HEK293 (cell line): ENCODE results near the gene LAMB2.

Source experiments
- IKZF3 ChIP-seq: fragments of 450-650 bp; IDR thresholded peaks from 2 replicates; pipeline ENCODE4 v1.5.0; 2018; ENCODE audit warnings: missing biosample characterization, mild to moderate bottlenecking, missing genetic modification characterization, moderate library complexity
- MEIS1 ChIP-seq: sonication (generic); formaldehyde crosslinking; IDR thresholded peaks from 2 replicates; pipeline ENCODE4 v1.8.1; 2022; ENCODE audit warnings: missing genetic modification reagents, mild to moderate bottlenecking, borderline replicate concordance
- MYNN ChIP-seq: fragments of 450-650 bp; formaldehyde crosslinking; IDR thresholded peaks from 2 replicates; pipeline ENCODE4 v1.5.1; 2016; ENCODE audit warnings: missing biosample characterization, missing genetic modification characterization, borderline replicate concordance
- OVOL3 ChIP-seq: fragments of 450-650 bp; formaldehyde crosslinking; IDR thresholded peaks from 2 replicates; pipeline ENCODE4 v1.5.1; 2016; ENCODE audit warnings: missing biosample characterization, missing genetic modification characterization
- SP3 ChIP-seq: fragments of 450-650 bp; formaldehyde crosslinking; IDR thresholded peaks from 2 replicates; pipeline ENCODE4 v1.5.1; 2016; ENCODE audit warnings: missing biosample characterization, missing genetic modification characterization
- TRIM28 ChIP-seq: IDR thresholded peaks from 2 replicates; pipeline ENCODE4 v1.6.1; 2011; ENCODE audit warnings: low read length, control low read depth, borderline replicate concordance
- ZBTB7A ChIP-seq: fragments of 450-650 bp; formaldehyde crosslinking; IDR thresholded peaks from 2 replicates; pipeline ENCODE4 v1.5.1; 2016; ENCODE audit warnings: low read depth, missing biosample characterization, missing genetic modification characterization
- ZNF112 ChIP-seq: fragments of 450-650 bp; formaldehyde crosslinking; IDR thresholded peaks from 2 replicates; pipeline ENCODE4 v1.5.0; 2017; ENCODE audit warnings: missing biosample characterization, missing genetic modification characterization
- ZNF202 ChIP-seq: fragments of 450-650 bp; formaldehyde crosslinking; IDR thresholded peaks from 2 replicates; pipeline ENCODE4 v1.5.1; 2016; ENCODE audit warnings: missing biosample characterization, missing genetic modification characterization, borderline replicate concordance
- ZNF341 ChIP-seq: fragments of 450-650 bp; formaldehyde crosslinking; IDR thresholded peaks from 2 replicates; pipeline ENCODE4; 2016; ENCODE audit warnings: low read depth, missing biosample characterization, missing genetic modification characterization
- ZNF350 ChIP-seq: fragments of 450-650 bp; formaldehyde crosslinking; IDR thresholded peaks from 2 replicates; pipeline ENCODE4 v1.5.0; 2017; ENCODE audit warnings: missing biosample characterization, mild to moderate bottlenecking, missing genetic modification characterization
- ZNF37A ChIP-seq: fragments of 450-650 bp; IDR thresholded peaks from 2 replicates; pipeline ENCODE4 v1.5.1; 2018; ENCODE audit warnings: missing biosample characterization, missing genetic modification characterization
- ZNF510 ChIP-seq: fragments of 450-650 bp; formaldehyde crosslinking; IDR thresholded peaks from 2 replicates; pipeline ENCODE4 v1.5.1; 2018; ENCODE audit warnings: mild to moderate bottlenecking, missing genetic modification characterization, missing biosample characterization; ENCODE audit not compliant: insufficient replicate concordance
- ZNF548 ChIP-seq: fragments of 450-650 bp; formaldehyde crosslinking; IDR thresholded peaks from 2 replicates; pipeline ENCODE4 v1.5.1; 2016; ENCODE audit warnings: missing biosample characterization, missing genetic modification characterization
- ZNF600 ChIP-seq: fragments of 450-650 bp; formaldehyde crosslinking; IDR thresholded peaks from 2 replicates; pipeline ENCODE4 v1.5.1; 2016; ENCODE audit warnings: missing biosample characterization, missing genetic modification characterization
- ZNF707 ChIP-seq: fragments of 450-650 bp; formaldehyde crosslinking; IDR thresholded peaks from 2 replicates; pipeline ENCODE4 v1.5.1; 2016; ENCODE audit warnings: missing biosample characterization, missing genetic modification characterization
- ZNF830 ChIP-seq: fragments of 450-650 bp; IDR thresholded peaks from 2 replicates; pipeline ENCODE4 v1.5.0; 2018; ENCODE audit warnings: missing biosample characterization, missing genetic modification characterization, low read depth, mild to moderate bottlenecking, moderate library complexity
- ZSCAN30 ChIP-seq: fragments of 450-650 bp; IDR thresholded peaks from 2 replicates; pipeline ENCODE4 v1.5.1; 2018; ENCODE audit warnings: missing biosample characterization, mild to moderate bottlenecking, missing genetic modification characterization, moderate library complexity
- TF ChIP-seq, protein P1 (sequence below): fragments of 450-650 bp; formaldehyde crosslinking; IDR thresholded peaks from 2 replicates; pipeline ENCODE4 v1.5.1; 2017; ENCODE audit warnings: missing biosample characterization, mild to moderate bottlenecking, missing genetic modification characterization, moderate library complexity
- TF ChIP-seq, protein P2 (sequence below): fragments of 450-650 bp; formaldehyde crosslinking; IDR thresholded peaks from 2 replicates; pipeline ENCODE4 v1.5.1; 2016; ENCODE audit warnings: missing biosample characterization, missing genetic modification characterization
- TF ChIP-seq, protein P3 (sequence below): fragments of 450-650 bp; IDR thresholded peaks from 2 replicates; pipeline ENCODE4 v1.5.1; 2018; ENCODE audit warnings: missing biosample characterization, missing genetic modification characterization
- TF ChIP-seq, protein P4 (sequence below): fragments of 450-650 bp; formaldehyde crosslinking; IDR thresholded peaks from 2 replicates; pipeline ENCODE4 v1.5.1; 2016; ENCODE audit warnings: missing biosample characterization, missing genetic modification characterization
- TF ChIP-seq, protein P5 (sequence below): fragments of 450-650 bp; formaldehyde crosslinking; IDR thresholded peaks from 2 replicates; pipeline ENCODE4 v1.5.1; 2016; ENCODE audit warnings: missing biosample characterization, missing genetic modification characterization, low read depth
- TF ChIP-seq, protein P6 (sequence below): fragments of 450-650 bp; formaldehyde crosslinking; IDR thresholded peaks from 2 replicates; pipeline ENCODE4 v1.5.1; 2017; ENCODE audit warnings: missing biosample characterization, missing genetic modification characterization
- TF ChIP-seq, protein P7 (sequence below): fragments of 450-650 bp; formaldehyde crosslinking; IDR thresholded peaks from 2 replicates; pipeline ENCODE4 v1.5.1; 2016; ENCODE audit warnings: missing biosample characterization, missing genetic modification characterization

LAMB2 gene

DNA sequence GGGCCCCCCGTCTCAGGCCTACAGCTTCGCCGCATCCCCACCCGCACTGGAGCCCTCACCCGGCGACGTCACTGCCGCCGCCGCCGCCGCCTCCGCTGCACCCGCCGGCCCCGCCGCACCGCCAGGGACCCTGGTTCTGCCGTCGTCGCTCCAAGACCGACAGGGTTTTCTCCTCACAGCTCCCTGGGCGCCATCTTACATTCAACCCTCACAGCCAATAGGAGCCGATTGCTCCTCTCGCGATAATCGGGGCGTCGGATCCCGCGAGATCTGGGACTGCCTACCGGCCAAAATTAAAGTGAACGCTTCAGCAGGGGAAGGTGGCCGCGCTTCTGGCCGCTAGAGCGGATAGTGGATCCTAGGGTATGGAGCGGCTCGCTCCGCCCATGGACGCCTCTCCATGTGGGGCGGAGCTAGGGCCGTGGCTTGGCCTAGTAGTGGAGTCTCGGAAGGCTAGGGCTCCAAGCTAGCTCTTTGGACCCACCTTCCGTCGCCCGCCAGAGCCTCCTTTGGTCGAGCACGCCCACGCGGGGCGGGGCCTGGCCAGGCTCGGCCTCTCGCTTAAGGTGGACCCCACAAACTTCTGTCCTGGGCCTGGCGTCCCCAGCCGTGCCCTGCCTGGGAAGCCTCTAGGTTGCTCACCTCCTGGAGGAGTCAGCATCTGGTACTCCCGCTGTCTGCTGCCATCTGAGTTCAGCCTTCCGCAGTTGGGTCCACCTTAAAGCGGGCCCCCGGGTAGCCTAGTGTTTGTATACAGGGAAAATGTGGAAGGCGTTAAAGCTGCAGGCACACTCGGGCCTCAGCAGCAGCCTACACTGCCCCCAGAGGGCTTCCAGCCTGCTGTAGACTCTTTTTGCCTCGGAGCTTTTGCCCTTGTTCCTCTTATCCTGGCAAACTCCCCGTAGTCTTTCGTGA lies 38.7 kb downstream of the LAMB2 start, which contains the start of gene QRICH1 (continued):
- peak; percentile 89 for TF ChIP-seq ZNF600 (tag by site-specific recombination)
- TF ChIP-seq MEIS1 (CRISPR knock-in tag), result no peak
- TF ChIP-seq SP3 (tag by site-specific recombination), result peak; percentile 89
- no peak for TF ChIP-seq ZNF350
- TF ChIP-seq ZNF830 (tag by site-specific recombination), result no peak
- peak; percentile 45; the same call in 1 of the 2 replicates for TF ChIP-seq ZSCAN30
- no peak for TF ChIP-seq MYNN (tag by site-specific recombination)
- TF ChIP-seq ZNF707 (tag by site-specific recombination), result no peak
- TF ChIP-seq, protein P1, sequence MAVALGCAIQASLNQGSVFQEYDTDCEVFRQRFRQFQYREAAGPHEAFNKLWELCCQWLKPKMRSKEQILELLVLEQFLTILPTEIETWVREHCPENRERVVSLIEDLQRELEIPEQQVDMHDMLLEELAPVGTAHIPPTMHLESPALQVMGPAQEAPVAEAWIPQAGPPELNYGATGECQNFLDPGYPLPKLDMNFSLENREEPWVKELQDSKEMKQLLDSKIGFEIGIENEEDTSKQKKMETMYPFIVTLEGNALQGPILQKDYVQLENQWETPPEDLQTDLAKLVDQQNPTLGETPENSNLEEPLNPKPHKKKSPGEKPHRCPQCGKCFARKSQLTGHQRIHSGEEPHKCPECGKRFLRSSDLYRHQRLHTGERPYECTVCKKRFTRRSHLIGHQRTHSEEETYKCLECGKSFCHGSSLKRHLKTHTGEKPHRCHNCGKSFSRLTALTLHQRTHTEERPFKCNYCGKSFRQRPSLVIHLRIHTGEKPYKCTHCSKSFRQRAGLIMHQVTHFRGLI (tag by site-specific recombination), result no peak
- TF ChIP-seq, protein P2, sequence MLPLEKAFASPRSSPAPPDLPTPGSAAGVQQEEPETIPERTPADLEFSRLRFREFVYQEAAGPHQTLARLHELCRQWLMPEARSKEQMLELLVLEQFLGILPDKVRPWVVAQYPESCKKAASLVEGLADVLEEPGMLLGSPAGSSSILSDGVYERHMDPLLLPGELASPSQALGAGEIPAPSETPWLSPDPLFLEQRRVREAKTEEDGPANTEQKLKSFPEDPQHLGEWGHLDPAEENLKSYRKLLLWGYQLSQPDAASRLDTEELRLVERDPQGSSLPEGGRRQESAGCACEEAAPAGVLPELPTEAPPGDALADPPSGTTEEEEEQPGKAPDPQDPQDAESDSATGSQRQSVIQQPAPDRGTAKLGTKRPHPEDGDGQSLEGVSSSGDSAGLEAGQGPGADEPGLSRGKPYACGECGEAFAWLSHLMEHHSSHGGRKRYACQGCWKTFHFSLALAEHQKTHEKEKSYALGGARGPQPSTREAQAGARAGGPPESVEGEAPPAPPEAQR (tag by site-specific recombination), result 0 out of 2 replicates have a peak, but pooled peaks have one; percentile 16
- TF ChIP-seq ZNF548 (tag by site-specific recombination), result no peak
- TF ChIP-seq OVOL3 (tag by site-specific recombination), result no peak
- TF ChIP-seq, protein P3, sequence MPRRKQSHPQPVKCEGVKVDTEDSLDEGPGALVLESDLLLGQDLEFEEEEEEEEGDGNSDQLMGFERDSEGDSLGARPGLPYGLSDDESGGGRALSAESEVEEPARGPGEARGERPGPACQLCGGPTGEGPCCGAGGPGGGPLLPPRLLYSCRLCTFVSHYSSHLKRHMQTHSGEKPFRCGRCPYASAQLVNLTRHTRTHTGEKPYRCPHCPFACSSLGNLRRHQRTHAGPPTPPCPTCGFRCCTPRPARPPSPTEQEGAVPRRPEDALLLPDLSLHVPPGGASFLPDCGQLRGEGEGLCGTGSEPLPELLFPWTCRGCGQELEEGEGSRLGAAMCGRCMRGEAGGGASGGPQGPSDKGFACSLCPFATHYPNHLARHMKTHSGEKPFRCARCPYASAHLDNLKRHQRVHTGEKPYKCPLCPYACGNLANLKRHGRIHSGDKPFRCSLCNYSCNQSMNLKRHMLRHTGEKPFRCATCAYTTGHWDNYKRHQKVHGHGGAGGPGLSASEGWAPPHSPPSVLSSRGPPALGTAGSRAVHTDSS (tag by site-specific recombination), result no peak
- no peak for TF ChIP-seq ZNF112 (tag by site-specific recombination)
- TF ChIP-seq ZNF202, result no peak
- TF ChIP-seq, protein P4, sequence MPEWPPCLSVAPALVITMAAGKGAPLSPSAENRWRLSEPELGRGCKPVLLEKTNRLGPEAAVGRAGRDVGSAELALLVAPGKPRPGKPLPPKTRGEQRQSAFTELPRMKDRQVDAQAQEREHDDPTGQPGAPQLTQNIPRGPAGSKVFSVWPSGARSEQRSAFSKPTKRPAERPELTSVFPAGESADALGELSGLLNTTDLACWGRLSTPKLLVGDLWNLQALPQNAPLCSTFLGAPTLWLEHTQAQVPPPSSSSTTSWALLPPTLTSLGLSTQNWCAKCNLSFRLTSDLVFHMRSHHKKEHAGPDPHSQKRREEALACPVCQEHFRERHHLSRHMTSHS (tag by site-specific recombination), result no peak
- TF ChIP-seq, protein P5, sequence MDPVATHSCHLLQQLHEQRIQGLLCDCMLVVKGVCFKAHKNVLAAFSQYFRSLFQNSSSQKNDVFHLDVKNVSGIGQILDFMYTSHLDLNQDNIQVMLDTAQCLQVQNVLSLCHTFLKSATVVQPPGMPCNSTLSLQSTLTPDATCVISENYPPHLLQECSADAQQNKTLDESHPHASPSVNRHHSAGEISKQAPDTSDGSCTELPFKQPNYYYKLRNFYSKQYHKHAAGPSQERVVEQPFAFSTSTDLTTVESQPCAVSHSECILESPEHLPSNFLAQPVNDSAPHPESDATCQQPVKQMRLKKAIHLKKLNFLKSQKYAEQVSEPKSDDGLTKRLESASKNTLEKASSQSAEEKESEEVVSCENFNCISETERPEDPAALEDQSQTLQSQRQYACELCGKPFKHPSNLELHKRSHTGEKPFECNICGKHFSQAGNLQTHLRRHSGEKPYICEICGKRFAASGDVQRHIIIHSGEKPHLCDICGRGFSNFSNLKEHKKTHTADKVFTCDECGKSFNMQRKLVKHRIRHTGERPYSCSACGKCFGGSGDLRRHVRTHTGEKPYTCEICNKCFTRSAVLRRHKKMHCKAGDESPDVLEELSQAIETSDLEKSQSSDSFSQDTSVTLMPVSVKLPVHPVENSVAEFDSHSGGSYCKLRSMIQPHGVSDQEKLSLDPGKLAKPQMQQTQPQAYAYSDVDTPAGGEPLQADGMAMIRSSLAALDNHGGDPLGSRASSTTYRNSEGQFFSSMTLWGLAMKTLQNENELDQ, result no peak
- peak; percentile 90 for TF ChIP-seq TRIM28
- no peak for TF ChIP-seq ZBTB7A (tag by site-specific recombination)
- TF ChIP-seq, protein P6, sequence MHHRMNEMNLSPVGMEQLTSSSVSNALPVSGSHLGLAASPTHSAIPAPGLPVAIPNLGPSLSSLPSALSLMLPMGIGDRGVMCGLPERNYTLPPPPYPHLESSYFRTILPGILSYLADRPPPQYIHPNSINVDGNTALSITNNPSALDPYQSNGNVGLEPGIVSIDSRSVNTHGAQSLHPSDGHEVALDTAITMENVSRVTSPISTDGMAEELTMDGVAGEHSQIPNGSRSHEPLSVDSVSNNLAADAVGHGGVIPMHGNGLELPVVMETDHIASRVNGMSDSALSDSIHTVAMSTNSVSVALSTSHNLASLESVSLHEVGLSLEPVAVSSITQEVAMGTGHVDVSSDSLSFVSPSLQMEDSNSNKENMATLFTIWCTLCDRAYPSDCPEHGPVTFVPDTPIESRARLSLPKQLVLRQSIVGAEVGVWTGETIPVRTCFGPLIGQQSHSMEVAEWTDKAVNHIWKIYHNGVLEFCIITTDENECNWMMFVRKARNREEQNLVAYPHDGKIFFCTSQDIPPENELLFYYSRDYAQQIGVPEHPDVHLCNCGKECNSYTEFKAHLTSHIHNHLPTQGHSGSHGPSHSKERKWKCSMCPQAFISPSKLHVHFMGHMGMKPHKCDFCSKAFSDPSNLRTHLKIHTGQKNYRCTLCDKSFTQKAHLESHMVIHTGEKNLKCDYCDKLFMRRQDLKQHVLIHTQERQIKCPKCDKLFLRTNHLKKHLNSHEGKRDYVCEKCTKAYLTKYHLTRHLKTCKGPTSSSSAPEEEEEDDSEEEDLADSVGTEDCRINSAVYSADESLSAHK (tag by site-specific recombination), result no peak
- no peak for TF ChIP-seq ZNF510 (tag by site-specific recombination)
- no peak for TF ChIP-seq ZNF341 (tag by site-specific recombination)
- TF ChIP-seq IKZF3 (tag by site-specific recombination), result peak; percentile 30; the same call in 1 of the 2 replicates
- TF ChIP-seq, protein P7, sequence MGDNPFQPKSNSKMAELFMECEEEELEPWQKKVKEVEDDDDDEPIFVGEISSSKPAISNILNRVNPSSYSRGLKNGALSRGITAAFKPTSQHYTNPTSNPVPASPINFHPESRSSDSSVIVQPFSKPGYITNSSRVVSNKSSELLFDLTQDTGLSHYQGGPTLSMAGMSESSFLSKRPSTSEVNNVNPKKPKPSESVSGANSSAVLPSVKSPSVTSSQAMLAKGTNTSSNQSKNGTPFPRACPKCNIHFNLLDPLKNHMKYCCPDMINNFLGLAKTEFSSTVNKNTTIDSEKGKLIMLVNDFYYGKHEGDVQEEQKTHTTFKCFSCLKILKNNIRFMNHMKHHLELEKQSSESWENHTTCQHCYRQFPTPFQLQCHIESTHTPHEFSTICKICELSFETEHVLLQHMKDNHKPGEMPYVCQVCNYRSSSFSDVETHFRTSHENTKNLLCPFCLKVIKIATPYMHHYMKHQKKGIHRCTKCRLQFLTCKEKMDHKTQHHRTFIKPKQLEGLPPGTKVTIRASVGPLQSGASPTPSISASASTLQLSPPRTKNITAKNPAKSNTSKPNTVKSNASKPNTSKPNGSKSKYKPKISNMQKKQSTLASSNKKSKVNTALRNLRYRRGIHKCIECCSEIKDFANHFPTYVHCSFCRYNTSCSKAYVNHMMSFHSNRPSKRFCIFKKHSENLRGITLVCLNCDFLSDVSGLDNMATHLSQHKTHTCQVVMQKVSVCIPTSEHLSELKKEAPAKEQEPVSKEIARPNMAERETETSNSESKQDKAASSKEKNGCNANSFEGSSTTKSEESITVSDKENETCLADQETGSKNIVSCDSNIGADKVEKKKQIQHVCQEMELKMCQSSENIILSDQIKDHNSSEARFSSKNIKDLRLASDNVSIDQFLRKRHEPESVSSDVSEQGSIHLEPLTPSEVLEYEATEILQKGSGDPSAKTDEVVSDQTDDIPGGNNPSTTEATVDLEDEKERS (tag by site-specific recombination), result no peak
- TF ChIP-seq ZNF37A, result no peak
